ENCODE results near the gene ZSCAN5B. TPM values are rescaled to one million over a fixed set of nuclear protein-coding genes. Genes with fewer than 3 reads are reported as not detected.

The ZSCAN5B gene
- polyA plus RNA-seq, 1 experiment = not detected

DNA sequence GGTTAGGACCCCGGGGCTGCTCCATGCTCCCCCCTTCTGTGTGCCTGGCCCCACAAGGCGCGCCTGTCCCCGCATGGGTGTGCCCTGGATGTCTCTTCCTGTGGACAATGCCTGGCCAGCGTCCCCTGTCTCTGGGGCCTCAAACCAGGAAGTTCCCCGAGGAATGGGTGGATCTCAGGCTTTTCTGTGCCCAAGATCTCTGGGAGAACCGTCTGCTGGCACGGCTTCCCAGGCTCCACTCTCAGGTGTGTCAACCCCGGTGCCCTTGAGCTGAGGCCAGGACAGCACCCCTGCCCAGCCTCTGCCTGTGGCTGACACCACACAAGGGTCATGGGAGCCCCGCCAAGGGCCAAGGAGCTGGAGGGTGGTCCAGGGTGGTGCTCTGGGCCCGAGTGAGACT, 40.8 kb downstream of the ZSCAN5B start:
- TF ChIP-seq CTCF (IDR thresholded peaks at IDR 0.05; ENCODE audit: low read depth, low read length) = no peak

DNA sequence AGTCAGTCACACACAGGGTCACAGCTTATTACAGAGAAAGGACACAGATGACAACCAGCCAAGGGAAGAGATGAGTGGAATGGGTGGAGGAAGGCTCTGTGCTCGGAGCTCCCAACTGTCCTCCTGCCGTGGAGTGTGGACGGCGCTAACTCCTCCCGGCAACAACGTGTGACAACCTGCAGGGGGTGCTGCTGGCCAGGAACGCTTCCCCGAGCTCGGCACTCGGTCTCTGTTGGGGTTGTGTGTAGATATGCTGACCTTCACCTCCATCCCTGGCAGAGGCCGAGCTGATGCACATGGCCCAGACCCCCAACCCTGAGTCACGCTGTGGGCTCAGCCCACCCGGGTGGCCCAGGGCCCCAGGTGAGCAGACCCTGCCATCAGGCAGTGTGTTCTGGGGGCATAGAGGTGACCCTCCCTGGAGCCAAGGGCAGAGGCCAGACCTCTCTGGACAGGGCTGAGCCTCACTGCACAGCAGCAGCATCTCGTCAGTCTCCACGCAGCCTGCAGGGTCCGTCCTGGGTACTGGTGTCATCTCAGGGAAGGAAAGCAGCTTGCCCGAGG, 42.4 kb downstream of the ZSCAN5B start:
- H3K27me3 ChIP-seq (ENCODE audit: control insufficient read depth, insufficient read depth, low read length) = no peaks in the 10 kb centered on the region
- TF ChIP-seq CTCF (IDR thresholded peaks at IDR 0.05; ENCODE audit: low read depth, low read length) = peak; percentile 32; the same call in 1 of the 2 replicates
- POLR2A ChIA-PET = no interaction called here
- H3K27ac ChIP-seq (ENCODE audit: low read depth, low read length) = no peak overlapping the region
- CTCF ChIA-PET = interaction anchor here (1.0 to 1.2 kb wide), 6 partner anchors 16 to 193 kb away, joined by 3 to 5 read pairs (median 3); no protein-coding TSS in a partner anchor
- DNase-seq (ENCODE audit: low read depth, low spot score) = no peak
- H3K9me3 ChIP-seq (ENCODE audit: control insufficient read depth, insufficient read depth, low read length) = peaks cover 6% of the 10 kb centered on the region; the same call in 1 of the 2 replicates
- H3K4me3 ChIP-seq (ENCODE audit: low read depth, low read length) = no peak overlapping the region

More for the DNA sequence above, 40.8 kb downstream of the ZSCAN5B start:
- no peak overlapping the region for H3K27ac ChIP-seq (ENCODE audit: low read depth, low read length)
- CTCF ChIA-PET = no interaction called here
- no peaks in the 10 kb centered on the region for H3K27me3 ChIP-seq (ENCODE audit: control insufficient read depth, insufficient read depth, low read length)
- peaks cover 6% of the 10 kb centered on the region; the same call in 1 of the 2 replicates for H3K9me3 ChIP-seq (ENCODE audit: control insufficient read depth, insufficient read depth, low read length)
- POLR2A ChIA-PET = no interaction called here
- no peak for DNase-seq (ENCODE audit: low read depth, low spot score)
- no peak overlapping the region for H3K4me3 ChIP-seq (ENCODE audit: low read depth, low read length)

DNA sequence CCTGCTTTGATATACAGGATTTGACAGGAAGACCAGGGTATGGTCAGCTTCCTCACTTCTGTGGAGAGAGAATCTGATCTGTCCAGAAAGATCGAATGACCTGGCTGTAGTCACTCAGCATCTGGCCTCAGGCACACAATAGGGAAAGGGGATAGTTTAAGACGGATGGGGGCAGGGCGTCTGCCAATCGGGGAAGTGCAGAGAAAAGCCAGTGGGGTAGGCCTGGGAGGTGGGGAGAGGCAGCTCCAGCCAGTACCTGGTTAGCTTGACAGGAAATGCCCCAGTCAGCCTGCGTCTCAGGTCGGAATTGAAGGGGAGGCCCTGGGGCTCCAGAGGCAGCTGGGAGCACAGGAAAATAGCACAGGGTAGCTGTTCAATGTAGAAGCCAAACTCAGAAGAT, 44.1 kb downstream of the ZSCAN5B start:
- POLR2A ChIA-PET = no interaction called here
- H3K27me3 ChIP-seq (ENCODE audit: control insufficient read depth, insufficient read depth, low read length) = no peaks in the 10 kb centered on the region
- CTCF ChIA-PET = interaction anchor here (0.5 to 1.1 kb wide), 4 partner anchors 13 to 180 kb away, joined by 3 to 5 read pairs (median 4); partner anchors contain the start of gene ZNF444
- TF ChIP-seq CTCF (IDR thresholded peaks at IDR 0.05; ENCODE audit: low read depth, low read length) = no peak
- no peak for DNase-seq (ENCODE audit: low read depth, low spot score)
- H3K27ac ChIP-seq (ENCODE audit: low read depth, low read length) = no peak overlapping the region
- no peak overlapping the region for H3K4me3 ChIP-seq (ENCODE audit: low read depth, low read length)
- peaks cover 5% of the 10 kb centered on the region; the same call in 1 of the 2 replicates for H3K9me3 ChIP-seq (ENCODE audit: control insufficient read depth, insufficient read depth, low read length)

DNA sequence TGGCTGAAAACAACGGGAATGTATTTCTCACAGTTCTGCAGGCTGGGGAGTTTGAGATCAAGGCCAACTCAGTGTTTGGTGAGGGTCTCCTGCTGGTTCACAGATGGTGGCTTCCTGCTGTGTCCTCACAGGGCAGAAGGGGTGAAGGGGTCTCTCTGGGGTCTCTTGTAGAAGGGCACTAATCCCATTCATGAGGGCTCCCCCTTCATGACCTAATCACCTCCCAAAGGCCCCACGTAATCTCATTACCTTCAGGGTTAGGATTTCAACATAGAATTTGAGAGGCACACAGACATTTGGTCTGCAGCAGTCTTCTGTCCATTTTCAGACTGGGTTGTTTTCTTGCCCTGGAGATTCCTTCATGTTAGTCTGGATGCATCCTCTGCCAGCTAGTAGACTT, 44.9 kb downstream of the ZSCAN5B start:
- no peak for DNase-seq (ENCODE audit: low read depth, low spot score)
- Histone ChIP-seq H3K4me3 (ENCODE audit: low read depth, low read length) (no peak overlapping the region), H3K27ac (ENCODE audit: low read depth, low read length) (no peak overlapping the region), H3K9me3 (ENCODE audit: control insufficient read depth, insufficient read depth, low read length) (no peaks in the 10 kb centered on the region; the same call in 1 of the 2 replicates), H3K27me3 (ENCODE audit: control insufficient read depth, insufficient read depth, low read length) (no peaks in the 10 kb centered on the region)
- ChIA-PET CTCF (interaction anchor here (0.5 to 1.1 kb wide), 3 partner anchors 17 to 71 kb away, joined by 3 to 4 read pairs (median 4); no protein-coding TSS in a partner anchor), POLR2A (no interaction called here)
- no peak for TF ChIP-seq CTCF (IDR thresholded peaks at IDR 0.05; ENCODE audit: low read depth, low read length)

- Histone ChIP-seq H3K27me3 (ENCODE audit: control insufficient read depth, insufficient read depth, low read length) (no peaks in the 10 kb centered on the region), H3K4me3 (ENCODE audit: low read depth, low read length) (no peak overlapping the region), H3K9me3 (ENCODE audit: control insufficient read depth, insufficient read depth, low read length) (no peaks in the 10 kb centered on the region; the same call in 1 of the 2 replicates), H3K27ac (ENCODE audit: low read depth, low read length) (no peak overlapping the region)
- ChIA-PET POLR2A (no interaction called here), CTCF (no interaction called here)
- no peak for TF ChIP-seq CTCF (IDR thresholded peaks at IDR 0.05; ENCODE audit: low read depth, low read length)
- no peak for DNase-seq (ENCODE audit: low read depth, low spot score)
These were observed 47.2 kb downstream of the ZSCAN5B start for GRCh38 chr19:56150358-56150757.
